GM12874 (cell line): ENCODE measurements around the gene DGKG.

Experiments used
- TF ChIP-seq, protein P1 (sequence below): IDR thresholded peaks from 2 replicates; pipeline ENCODE4 v1.5.1; 2011; ENCODE audit warnings: low read depth, mild to moderate bottlenecking, control low read depth, low read length, moderate library complexity; ENCODE audit not compliant: insufficient read depth

DGKG gene

DNA sequence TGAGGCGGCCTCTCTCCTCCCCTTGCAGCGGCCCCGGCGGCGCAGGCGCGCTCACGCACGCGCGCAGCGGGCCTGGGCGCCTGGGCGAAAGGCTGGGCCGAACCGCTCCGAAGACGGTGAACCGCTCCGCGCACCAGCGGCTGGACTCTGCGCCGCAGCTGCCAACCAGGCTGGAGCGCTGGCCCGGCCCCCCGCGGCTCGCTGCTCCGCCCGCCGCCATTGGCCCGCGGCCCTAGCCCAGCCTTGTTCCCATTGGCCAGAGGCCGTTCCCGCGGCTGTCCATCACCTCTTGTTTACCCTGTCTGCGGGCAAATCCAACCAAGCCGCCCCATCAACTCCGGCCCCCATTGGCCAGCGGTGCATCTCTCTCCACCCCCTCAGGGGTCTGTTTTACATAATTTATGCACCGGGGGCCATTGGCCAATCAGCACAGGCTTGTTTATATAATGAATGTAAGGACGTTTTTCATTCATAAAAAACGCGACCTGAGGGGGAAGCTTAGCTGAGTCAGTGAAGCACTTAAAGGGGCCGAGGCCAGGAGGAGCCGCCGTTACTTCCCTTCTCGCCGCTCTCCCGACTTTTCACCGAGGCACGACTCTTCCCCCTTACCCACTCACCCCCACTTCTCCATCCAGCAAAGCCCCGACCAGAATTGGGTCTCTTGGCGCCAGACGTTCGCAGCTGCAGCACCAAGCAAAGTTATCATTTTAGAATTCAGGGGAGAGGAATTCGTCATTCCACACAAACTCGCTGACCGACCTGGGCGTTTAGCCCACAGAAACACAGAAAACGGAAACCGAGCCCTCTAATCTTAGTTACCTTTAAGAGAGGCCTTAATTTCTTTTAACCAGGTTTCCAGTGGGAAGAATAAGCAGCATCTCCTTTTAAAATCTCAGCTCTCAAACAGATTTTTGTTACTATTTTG is 252.8 kb downstream of the DGKG start, which contains the start of gene ETV5:
Gene ETV5 (minus strand): TSS at position 149 of the 925 bp plus-strand sequence. CDS start 3,221 bp downstream, outside the sequence.
- TF ChIP-seq, protein P1, sequence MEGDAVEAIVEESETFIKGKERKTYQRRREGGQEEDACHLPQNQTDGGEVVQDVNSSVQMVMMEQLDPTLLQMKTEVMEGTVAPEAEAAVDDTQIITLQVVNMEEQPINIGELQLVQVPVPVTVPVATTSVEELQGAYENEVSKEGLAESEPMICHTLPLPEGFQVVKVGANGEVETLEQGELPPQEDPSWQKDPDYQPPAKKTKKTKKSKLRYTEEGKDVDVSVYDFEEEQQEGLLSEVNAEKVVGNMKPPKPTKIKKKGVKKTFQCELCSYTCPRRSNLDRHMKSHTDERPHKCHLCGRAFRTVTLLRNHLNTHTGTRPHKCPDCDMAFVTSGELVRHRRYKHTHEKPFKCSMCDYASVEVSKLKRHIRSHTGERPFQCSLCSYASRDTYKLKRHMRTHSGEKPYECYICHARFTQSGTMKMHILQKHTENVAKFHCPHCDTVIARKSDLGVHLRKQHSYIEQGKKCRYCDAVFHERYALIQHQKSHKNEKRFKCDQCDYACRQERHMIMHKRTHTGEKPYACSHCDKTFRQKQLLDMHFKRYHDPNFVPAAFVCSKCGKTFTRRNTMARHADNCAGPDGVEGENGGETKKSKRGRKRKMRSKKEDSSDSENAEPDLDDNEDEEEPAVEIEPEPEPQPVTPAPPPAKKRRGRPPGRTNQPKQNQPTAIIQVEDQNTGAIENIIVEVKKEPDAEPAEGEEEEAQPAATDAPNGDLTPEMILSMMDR, result no peak

DNA sequence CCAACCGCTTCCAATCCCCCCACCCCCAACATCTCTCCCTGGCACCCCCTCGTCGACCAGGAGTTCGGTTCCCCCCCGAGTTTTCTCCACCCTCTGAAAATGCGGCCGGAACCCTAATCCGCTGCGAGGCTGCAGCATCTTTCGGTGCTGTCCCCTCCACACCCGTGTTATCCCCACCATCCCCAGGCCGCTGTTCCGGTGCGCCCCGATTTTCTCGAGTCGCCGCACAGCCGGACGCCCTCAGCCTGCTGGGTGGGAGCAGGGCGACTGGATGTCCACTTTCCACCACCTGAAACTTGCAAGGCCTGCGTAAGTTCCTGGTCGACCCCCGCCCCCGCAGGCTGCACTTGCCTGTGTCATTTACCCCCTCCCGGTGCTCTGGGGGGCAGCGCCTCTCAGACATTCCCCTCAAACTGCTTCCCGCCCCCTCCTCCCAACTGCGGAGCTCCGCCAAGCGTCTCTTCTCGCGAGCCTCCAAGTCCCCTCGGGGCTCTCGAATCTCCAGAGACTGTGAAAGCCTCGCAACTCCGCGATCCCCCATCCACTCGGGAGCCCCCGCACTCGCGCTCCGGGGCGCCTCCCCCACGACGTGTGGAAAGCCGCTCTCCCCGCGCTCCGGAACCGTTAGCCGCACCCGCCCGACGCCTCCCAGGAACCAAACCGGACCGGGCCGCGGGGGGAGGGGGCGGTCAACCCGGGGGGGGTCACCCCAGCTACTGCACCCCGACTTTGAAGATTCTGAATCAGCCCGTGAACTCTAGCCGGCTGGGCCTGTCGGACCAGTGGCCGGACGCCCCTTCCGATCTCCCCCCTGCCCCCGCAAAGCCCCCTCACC is 253.7 kb downstream of the DGKG start:
- TF ChIP-seq, protein P1, result no peak

DNA sequence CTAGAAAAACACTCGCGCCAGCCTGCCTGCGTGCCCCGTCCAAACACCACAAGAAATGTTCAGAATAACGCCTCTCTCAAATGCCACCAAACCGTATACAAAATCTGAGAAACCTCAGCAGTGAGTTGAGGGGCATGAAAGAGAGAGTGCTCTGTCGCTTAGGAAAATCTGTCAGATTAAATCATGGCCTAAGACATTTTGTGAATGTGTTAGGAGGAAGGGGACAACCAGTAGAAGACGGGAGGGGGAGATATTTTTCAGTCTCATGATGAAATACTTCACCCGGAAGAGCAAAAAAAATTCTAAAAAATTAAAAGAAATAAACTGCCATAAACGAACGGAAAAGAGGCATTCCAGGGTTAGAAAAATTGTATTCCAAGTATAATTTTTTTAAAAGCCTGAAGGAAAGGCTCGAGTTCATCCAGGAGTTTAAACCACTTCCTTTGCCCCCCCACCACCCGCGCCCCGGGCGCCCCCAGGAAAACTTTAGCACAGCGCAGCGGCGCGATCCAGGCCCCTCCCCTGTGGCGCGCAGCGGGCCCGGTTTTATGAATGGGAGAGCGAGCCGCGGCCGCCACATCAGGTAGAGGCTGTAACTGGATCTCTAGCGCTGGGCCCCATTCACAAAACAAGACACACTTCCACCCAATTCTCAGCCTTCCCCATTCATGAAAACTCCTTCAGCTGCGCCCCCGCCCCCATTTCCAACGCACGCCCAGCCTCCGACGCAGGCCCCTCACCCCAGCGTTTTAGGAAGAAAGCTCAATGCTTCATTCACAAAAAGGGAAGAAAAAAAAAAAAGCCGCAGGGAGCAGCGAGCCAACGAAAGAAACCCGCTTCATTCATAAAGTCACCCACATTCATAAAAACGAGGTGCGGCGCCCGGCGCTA is 254.6 kb downstream of the DGKG start:
- TF ChIP-seq, protein P1, result no peak

DNA sequence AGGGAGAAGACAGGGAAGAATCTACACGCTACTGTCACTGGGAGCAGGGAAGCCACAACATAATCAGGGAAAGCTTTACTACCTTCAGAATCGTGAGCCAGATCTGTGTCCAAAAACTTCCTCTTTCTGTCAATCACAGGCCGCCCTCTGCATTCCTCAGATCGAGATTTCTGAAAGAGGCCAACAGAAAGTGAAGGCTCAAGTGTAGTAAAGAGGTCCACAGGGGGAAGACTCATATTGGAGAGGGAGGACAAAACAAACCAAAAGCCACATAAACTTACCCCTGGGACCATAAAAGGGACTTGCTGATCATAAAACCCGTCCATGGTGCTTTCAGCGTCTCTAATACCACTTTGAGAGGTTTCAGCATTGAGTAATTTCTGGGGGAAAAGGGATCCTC is 256.5 kb downstream of the DGKG start:
- TF ChIP-seq, protein P1, result no peak

DNA sequence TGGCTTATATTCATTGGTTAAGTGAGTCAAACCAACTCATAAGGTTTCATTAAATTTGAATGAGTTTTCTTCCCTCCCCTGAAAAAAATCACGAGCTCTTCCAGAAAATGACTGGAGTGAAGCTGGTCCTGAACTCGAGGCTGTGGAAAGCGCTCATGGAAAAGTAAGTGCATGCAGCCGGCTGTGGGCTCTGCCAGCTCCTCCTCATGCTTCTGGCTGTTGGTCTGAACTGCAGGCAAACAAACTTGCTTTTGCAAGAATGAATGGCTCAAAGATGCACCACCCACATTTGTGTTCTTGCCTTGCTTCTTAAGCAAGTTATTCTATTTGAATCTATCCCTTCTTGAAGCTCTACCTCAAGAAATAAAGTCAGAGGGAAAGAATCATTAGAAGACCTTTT is 259.3 kb downstream of the DGKG start:
- TF ChIP-seq, protein P1, result no peak

DNA sequence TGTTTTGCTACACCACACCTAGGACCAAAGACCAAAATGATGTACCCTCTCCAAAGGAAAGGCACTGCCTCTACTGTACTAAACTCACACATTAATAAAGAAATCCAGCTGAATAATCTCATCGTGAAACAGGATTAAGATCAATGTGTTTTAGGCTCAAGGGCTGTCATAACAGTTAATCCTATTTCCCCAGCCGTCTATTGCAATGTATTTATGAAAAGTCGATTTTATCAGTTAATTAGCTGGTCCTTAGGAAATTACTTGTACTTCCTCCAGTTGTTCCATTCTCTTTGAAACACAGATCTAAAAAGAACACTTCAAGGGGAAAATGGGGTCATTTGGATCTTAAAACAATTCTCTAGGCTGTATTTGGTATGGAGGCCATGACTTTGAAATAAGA is 261.6 kb downstream of the DGKG start:
- TF ChIP-seq, protein P1, result no peak
